HCT116 (cell line): ENCODE results near the gene ABCD1. TPM values are rescaled to one million over a fixed set of nuclear protein-coding genes. Genes with fewer than 3 reads are reported as not detected.

Source experiments
- ATAC-seq: fragments of 200-7000 bp; cut with Tn5 transposase; 2 replicates; pipeline ENCODE4 v1.9.1; 2020; ENCODE audit warnings: mild to moderate bottlenecking, moderate library complexity
- BruUV-seq: library from RNA; stranded (reverse); fragments of 400-500 nt; replicated peaks from 2 replicates; lab custom pipeline; 2021; lab: Mats Ljungman, UMichigan
- CTCF ChIA-PET: fragments of 300-600 bp; sonication (Branson Sonifier 250); formaldehyde crosslinking; loops from one replicate; lab custom pipeline; 2021; ENCODE audit warnings: antibody characterized with exemption; lab: Charles Lee
- POLR2A ChIA-PET: fragments of 300-600, 350-600 bp; sonication (Branson Sonifier 250); formaldehyde crosslinking; loops from one replicate; lab custom pipeline; 2021; ENCODE audit warnings: antibody characterized with exemption; lab: Charles Lee
- RAD21 ChIA-PET, 2 experiments: fragments of 300-600 bp; sonication (Branson Sonifier 250); formaldehyde crosslinking; loops; one replicate each; lab custom pipeline; 2023; ENCODE audit warnings: low total read pairs in 2 of 2; ENCODE audit not compliant: uncharacterized antibody in 2 of 2, unreplicated experiment in 2 of 2, low non-redundant PET in 1 of 2; lab: Charles Lee
- DNase-seq: peaks from one replicate; pipeline ENCODE4 v3.0.0-alpha.2; 2010; ENCODE audit warnings: low read depth, low spot score
- H2AFZ ChIP-seq: fragments of 200-600 bp; shearing (Covaris generic), sonication (generic); 2 replicates; pipeline ENCODE4 v1.6.1; 2017; ENCODE audit warnings: low read depth, mixed run types, mixed read lengths, antibody characterized with exemption, low read length; ENCODE audit not compliant: poor library complexity, severe bottlenecking
- H3K27ac ChIP-seq: 2 replicates; pipeline ENCODE4 v1.5.1; 2012; ENCODE audit warnings: low read depth, low read length
- H3K27me3 ChIP-seq: fragments of 200-600 bp; sonication (generic); 2 replicates; pipeline ENCODE4 v1.6.1; 2016; ENCODE audit warnings: mixed run types, low read length, mixed read lengths; ENCODE audit not compliant: insufficient read depth
- H3K36me3 ChIP-seq, 2 experiments: fragments of 200-500 bp in 1 of 2; fragments of 200-600 bp in 1 of 2; sonication (Bioruptor generic) in 1 of 2; sonication (generic) in 1 of 2; 2 replicates each; pipeline versions ENCODE4 v1.5.1 to v1.6.1; 2014 to 2016; ENCODE audit warnings: low read length in 2 of 2, inconsistent platforms in 1 of 2, mixed read lengths in 1 of 2, mixed run types in 1 of 2; ENCODE audit not compliant: insufficient read depth in 2 of 2, control insufficient read depth in 1 of 2
- H3K4me1 ChIP-seq, 2 experiments: fragments of 200-600 bp in 1 of 2; sonication (generic) in 1 of 2; 2 replicates each; pipeline versions ENCODE4 v1.5.1 to v1.6.1; 2012 to 2017; ENCODE audit warnings: low read length in 2 of 2, inconsistent platforms in 1 of 2, mild to moderate bottlenecking in 1 of 2, mixed read lengths in 1 of 2, mixed run types in 1 of 2, moderate library complexity in 1 of 2; ENCODE audit not compliant: insufficient read depth in 2 of 2, control insufficient read depth in 1 of 2
- H3K4me2 ChIP-seq: fragments of 200-600 bp; sonication (generic); 2 replicates; pipeline ENCODE4 v1.6.1; 2017; ENCODE audit warnings: mixed run types, low read length, mixed read lengths
- H3K4me3 ChIP-seq, 2 experiments: fragments of 200-600 bp in 1 of 2; sonication (generic) in 1 of 2; replicated peaks in 1 of 2; 2 replicates each; pipeline ENCODE4 v1.5.1; 2011 to 2016; ENCODE audit warnings: low read length in 2 of 2, control low read depth in 1 of 2, low read depth in 1 of 2, mild to moderate bottlenecking in 1 of 2, mixed read lengths in 1 of 2, mixed run types in 1 of 2
- H3K79me2 ChIP-seq: fragments of 200-600 bp; sonication (generic); 2 replicates; pipeline ENCODE4 v1.6.1; 2017; ENCODE audit warnings: mild to moderate bottlenecking, mixed run types, low read length, moderate library complexity, mixed read lengths; ENCODE audit not compliant: insufficient read depth
- H3K9ac ChIP-seq: fragments of 200-600 bp; sonication (generic); 2 replicates; pipeline ENCODE4 v1.6.1; 2016; ENCODE audit warnings: low read length, mixed read lengths
- H3K9me2 ChIP-seq: fragments of 200-600 bp; sonication (generic), shearing (Covaris generic); 2 replicates; pipeline ENCODE4 v1.6.1; 2017; ENCODE audit warnings: mixed run types, mild to moderate bottlenecking, moderate library complexity; ENCODE audit not compliant: insufficient read depth
- H3K9me3 ChIP-seq, 2 experiments: fragments of 200-500 bp in 1 of 2; fragments of 200-600 bp in 1 of 2; sonication (Bioruptor generic) in 1 of 2; sonication (generic) in 1 of 2; 2 replicates each; pipeline ENCODE4 v1.6.1; 2014 to 2017; ENCODE audit warnings: low read length in 2 of 2, mixed read lengths in 2 of 2, inconsistent platforms in 1 of 2, low read depth in 1 of 2, mild to moderate bottlenecking in 1 of 2, mixed run types in 1 of 2, moderate library complexity in 1 of 2; ENCODE audit not compliant: control insufficient read depth in 1 of 2, insufficient read depth in 1 of 2
- H4K20me1 ChIP-seq: fragments of 200-600 bp; sonication (generic), shearing (Covaris generic); 2 replicates; pipeline ENCODE4 v1.6.1; 2017; ENCODE audit warnings: mixed run types, mild to moderate bottlenecking, moderate library complexity; ENCODE audit not compliant: insufficient read depth
- CBX3 ChIP-seq: IDR thresholded peaks from 2 replicates; pipeline ENCODE4 v1.6.1; 2012; ENCODE audit warnings: low read depth
- CEBPB ChIP-seq: IDR thresholded peaks from 2 replicates; pipeline ENCODE4 v1.6.1; 2012; ENCODE audit warnings: low read depth
- EGR1 ChIP-seq: IDR thresholded peaks from 2 replicates; pipeline ENCODE4 v1.6.1; 2012; ENCODE audit warnings: low read depth
- EZH2 ChIP-seq: fragments of 200-600 bp; sonication (generic); IDR thresholded peaks from 2 replicates; pipeline ENCODE4 v1.6.1; 2017; ENCODE audit warnings: antibody characterized with exemption, mixed run types
- EZH2phosphoT487 ChIP-seq: fragments of 200-600 bp; IDR thresholded peaks from 2 replicates; pipeline ENCODE4 v1.6.1; 2018; ENCODE audit warnings: antibody characterized with exemption, borderline replicate concordance
- FOSL1 ChIP-seq: IDR thresholded peaks from 2 replicates; pipeline ENCODE4 v1.6.1; 2012; ENCODE audit warnings: low read depth
- JUND ChIP-seq: IDR thresholded peaks from 2 replicates; pipeline ENCODE4 v1.6.1; 2012
- MAX ChIP-seq: IDR thresholded peaks from 2 replicates; pipeline ENCODE4 v1.6.1; 2012
- POLR2A ChIP-seq: IDR thresholded peaks from 2 replicates; pipeline ENCODE4 v1.7.0; 2011; ENCODE audit warnings: borderline replicate concordance; ENCODE audit not compliant: insufficient read depth, insufficient read length; ENCODE audit errors: extremely low read depth
- POLR2AphosphoS5 ChIP-seq: IDR thresholded peaks from 2 replicates; pipeline ENCODE4 v1.6.1; 2011; ENCODE audit warnings: mild to moderate bottlenecking, low read depth, low read length, moderate library complexity
- RAD21 ChIP-seq: IDR thresholded peaks from 2 replicates; pipeline ENCODE4 v1.6.1; 2012; ENCODE audit warnings: low read depth, mild to moderate bottlenecking
- REST ChIP-seq: IDR thresholded peaks from 2 replicates; pipeline ENCODE4 v1.6.1; 2012; ENCODE audit warnings: low read depth
- SIN3A ChIP-seq: IDR thresholded peaks from 2 replicates; pipeline ENCODE4 v1.6.1; 2012; ENCODE audit warnings: low read depth
- SRF ChIP-seq: IDR thresholded peaks from 2 replicates; pipeline ENCODE4 v1.6.1; 2012; ENCODE audit warnings: low read depth
- TCF7L2 ChIP-seq: IDR thresholded peaks from 2 replicates; pipeline ENCODE4 v1.7.0; 2011; ENCODE audit warnings: borderline replicate concordance, inconsistent platforms; ENCODE audit not compliant: insufficient read depth, insufficient read length; ENCODE audit errors: extremely low read depth
- YY1 ChIP-seq: IDR thresholded peaks from 2 replicates; pipeline ENCODE4 v1.6.1; 2011; ENCODE audit warnings: low read length, low read depth, moderate library complexity, mild to moderate bottlenecking; ENCODE audit not compliant: insufficient replicate concordance; ENCODE audit errors: extremely low read depth
- ZBTB33 ChIP-seq: IDR thresholded peaks from 2 replicates; pipeline ENCODE4 v1.6.1; 2011; ENCODE audit warnings: mild to moderate bottlenecking, low read length, moderate library complexity; ENCODE audit not compliant: insufficient replicate concordance; ENCODE audit errors: extremely low read depth
- ZFX ChIP-seq: fragments of 450-650 bp; IDR thresholded peaks from 2 replicates; pipeline ENCODE4 v1.6.1; 2017
- ZNF274 ChIP-seq: fragments of 200-500 bp; sonication (Bioruptor generic); IDR thresholded peaks from 2 replicates; pipeline ENCODE4 v1.6.1; 2014; ENCODE audit warnings: mild to moderate bottlenecking, low read depth, low read length, inconsistent platforms
- intact Hi-C: fragments of 100-400 bp; cut with micrococcal nuclease; formaldehyde crosslinking; loops from 2 replicates; pipeline ENCODE4 v1.10.0; 2022
- total RNA-seq: library from RNA; stranded (reverse); gene quantifications from one replicate; pipeline ENCODE4 v1.2.1, GENCODE V29; 2021; ENCODE audit not compliant: unreplicated experiment
- TF ChIP-seq, protein P1 (sequence below): IDR thresholded peaks from 2 replicates; pipeline ENCODE4 v1.6.1; 2012

ABCD1 gene
- total RNA-seq, 1 experiment from 2014 or later, result 7.1 TPM

DNA sequence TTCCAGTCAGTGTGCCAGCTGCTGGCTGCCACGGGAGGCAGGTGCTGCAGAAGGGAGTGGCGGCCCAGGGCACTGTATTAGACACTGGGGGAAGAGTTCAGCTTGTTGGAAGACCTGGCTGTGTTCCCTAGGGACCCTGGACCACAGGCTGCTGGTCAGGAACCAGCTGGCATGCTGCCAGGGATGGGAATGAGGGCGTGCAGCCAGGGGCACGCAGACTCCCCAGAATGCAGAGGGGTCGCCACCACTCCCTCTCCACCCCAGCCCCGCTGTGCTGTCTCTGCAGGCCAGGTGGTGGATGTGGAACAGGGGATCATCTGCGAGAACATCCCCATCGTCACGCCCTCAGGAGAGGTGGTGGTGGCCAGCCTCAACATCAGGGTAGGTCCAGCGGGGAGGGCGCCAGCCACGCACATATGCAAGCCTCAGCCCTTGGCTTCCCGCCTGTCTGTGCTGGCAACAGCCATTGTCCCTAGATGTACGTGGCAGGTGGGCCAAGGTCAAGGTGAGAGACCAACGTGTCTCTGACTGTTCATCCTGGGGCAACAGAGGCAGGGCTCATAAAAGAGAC lies 12.3 kb downstream of the ABCD1 start (continued):
- no peak for TF ChIP-seq REST
- no peak for TF ChIP-seq POLR2AphosphoS5
- no peak for TF ChIP-seq CEBPB
- no peak for TF ChIP-seq MAX
- no peak for TF ChIP-seq YY1

GRCh38 chrX:153738056-153738605 lies 13.5 kb downstream of the ABCD1 start:
- Histone ChIP-seq H3K4me3 (no peak overlapping the region), H3K36me3 (no peaks in the 10 kb centered on the region), H3K27ac (no peak overlapping the region), H3K79me2 (no peaks in the 10 kb centered on the region), H3K9me2 (no peaks in the 10 kb centered on the region), H4K20me1 (no peaks in the 10 kb centered on the region), H3K27me3 (no peaks in the 10 kb centered on the region), H2AFZ (no peak overlapping the region), H3K9me3 (no peaks in the 10 kb centered on the region), H3K4me1 (no peaks in the 10 kb centered on the region; a peak in 1 of 4 replicates), H3K9ac (no peak overlapping the region), H3K4me2 (no peak overlapping the region)
- ChIA-PET RAD21 (no interaction called here), CTCF (no interaction called here), POLR2A (no interaction called here)
- ATAC-seq (no peak), DNase-seq (no peak)
- no TSS peak for BruUV-seq
- intact Hi-C loops, result no loop called here
- no peak for TF ChIP-seq ZBTB33
- TF ChIP-seq YY1, result no peak
- TF ChIP-seq EGR1, result no peak
- no peak for TF ChIP-seq SIN3A
- TF ChIP-seq CEBPB, result no peak
- TF ChIP-seq JUND, result no peak
- TF ChIP-seq, protein P1, sequence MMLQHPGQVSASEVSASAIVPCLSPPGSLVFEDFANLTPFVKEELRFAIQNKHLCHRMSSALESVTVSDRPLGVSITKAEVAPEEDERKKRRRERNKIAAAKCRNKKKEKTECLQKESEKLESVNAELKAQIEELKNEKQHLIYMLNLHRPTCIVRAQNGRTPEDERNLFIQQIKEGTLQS, result no peak
- TF ChIP-seq TCF7L2, result no peak
- no peak for TF ChIP-seq MAX
- no peak for TF ChIP-seq CBX3
- no peak for TF ChIP-seq ZFX
- TF ChIP-seq EZH2, result no peak
- TF ChIP-seq POLR2A, result no peak
- no peak for TF ChIP-seq EZH2phosphoT487
- TF ChIP-seq ZNF274, result no peak
- TF ChIP-seq POLR2AphosphoS5, result no peak
- TF ChIP-seq RAD21, result no peak
- TF ChIP-seq SRF, result no peak
- TF ChIP-seq FOSL1, result no peak
